SJSA1 (cell line): ENCODE results near the gene METRN. TPM values are rescaled to one million over a fixed set of nuclear protein-coding genes. Genes with fewer than 3 reads are reported as not detected.

Source experiments
- total RNA-seq: library from RNA; depleted of rRNA; stranded (reverse); fragments of >200 nt; shearing (Covaris generic); gene quantifications from 2 replicates; pipeline ENCODE4 v1.2.3, GENCODE V29; 2014; rRNA removed

The METRN gene
- total RNA-seq, 1 experiment from 2014 or later: 75.5 TPM

Other genes starting within 250 kb of the METRN start
- gene CAPN15, start 187.4 kb upstream of the METRN start, total RNA-seq: 44.4 and 46.1 TPM in 2 replicates
- not detected in 2 replicates for gene PRR35, start 154.7 kb upstream of the METRN start, total RNA-seq
- 0.37 TPM in 1 of 2 replicates, not detected in the other for gene NHLRC4, start 148.1 kb upstream of the METRN start, total RNA-seq
- 19.6 and 33.8 TPM in 2 replicates for gene PIGQ, start 145.2 kb upstream of the METRN start, total RNA-seq
- 10.2 and 17.8 TPM in 2 replicates for gene RAB40C, start 125.1 kb upstream of the METRN start, total RNA-seq
- gene WFIKKN1, start 84.1 kb upstream of the METRN start, total RNA-seq: 0.39 and 0.41 TPM in 2 replicates
- gene METTL26, start 78.8 kb upstream of the METRN start, total RNA-seq: 73.1 and 86.6 TPM in 2 replicates
- gene MCRIP2, start 73.3 kb upstream of the METRN start, total RNA-seq: 3.0 TPM in 1 of 2 replicates, not detected in the other
- 12.1 and 31.9 TPM in 2 replicates for gene WDR90, start 65.8 kb upstream of the METRN start, total RNA-seq
- gene RHOT2, start 47.0 kb upstream of the METRN start, total RNA-seq: 51.2 and 64.3 TPM in 2 replicates
- 1.1 and 13.1 TPM in 2 replicates for gene RHBDL1, start 39.4 kb upstream of the METRN start, total RNA-seq
- 150 and 253 TPM in 2 replicates for gene STUB1, start 34.7 kb upstream of the METRN start, total RNA-seq
- 13.9 and 25.7 TPM in 2 replicates for gene JMJD8, start 30.8 kb upstream of the METRN start, total RNA-seq
- gene WDR24, start 24.7 kb upstream of the METRN start, total RNA-seq: 2.1 TPM in 2 replicates
- 0.13 TPM in 1 of 2 replicates, not detected in the other for gene FBXL16, start 9.3 kb upstream of the METRN start, total RNA-seq
- 43.7 and 95.5 TPM in 2 replicates for gene ANTKMT, start 6.0 kb downstream of the METRN start, total RNA-seq
- 0.26 TPM in 1 of 2 replicates, not detected in the other for gene CCDC78, start 11.3 kb downstream of the METRN start, total RNA-seq
- 7.8 and 16.6 TPM in 2 replicates for gene HAGHL, start 12.0 kb downstream of the METRN start, total RNA-seq
- 24.2 and 27.4 TPM in 2 replicates for gene CIAO3, start 25.9 kb downstream of the METRN start, total RNA-seq
- not detected in 2 replicates for gene MSLN, start 45.6 kb downstream of the METRN start, total RNA-seq
- 35.7 and 46.5 TPM in 2 replicates for gene RPUSD1, start 73.3 kb downstream of the METRN start, total RNA-seq
- 25.4 and 30.6 TPM in 2 replicates for gene CHTF18, start 73.5 kb downstream of the METRN start, total RNA-seq
- not detected in 2 replicates for gene GNG13, start 85.6 kb downstream of the METRN start, total RNA-seq